Omental fat pad (tissue), 4 donors: ENCODE data around the gene PAN3. TPM values are rescaled to one million over a fixed set of nuclear protein-coding genes. Genes with fewer than 3 reads are reported as not detected.

Source experiments
- ATAC-seq: fragments of 150-250 bp; one replicate; pipeline ENCODE4 v1.9.1; 2016; ENCODE audit warnings: mild to moderate bottlenecking, moderate library complexity; ENCODE audit not compliant: low FRiP score
- DNase-seq: peaks from one replicate; pipeline ENCODE4 v3.0.0-alpha.2; 2019; ENCODE audit warnings: low spot score
- CTCF ChIP-seq, 3 donors: fragments of 450-650 bp; IDR thresholded peaks; one replicate each; pipeline ENCODE4 v1.5.1; 2016 to 2017; ENCODE audit warnings: antibody characterized with exemption in 3 of 3, mild to moderate bottlenecking in 3 of 3, moderate library complexity in 2 of 3
- total RNA-seq, 4 donors: library from RNA; depleted of rRNA; stranded (reverse); fragments of >200 nt; gene quantifications; one replicate each; pipeline ENCODE4 v1.1.0, GENCODE V29; 2016

Gene PAN3
- total RNA-seq, 4 donors from 2014 or later: 28.5 to 59.0 (median 29.5) TPM

- TF ChIP-seq CTCF (IDR thresholded peaks at IDR 0.05): no peak
- ATAC-seq (no peak), DNase-seq (no peak)
These were observed 23.0 kb downstream of the PAN3 start for GRCh38 chr13:28161370-28161769.

GRCh38 chr13:28163587-28163986, 25.2 kb downstream of the PAN3 start:
- DNase-seq: no peak
- ATAC-seq: no peak
- TF ChIP-seq CTCF (IDR thresholded peaks at IDR 0.05): no peak

- DNase-seq: no peak
- TF ChIP-seq CTCF (IDR thresholded peaks at IDR 0.05): no peak
- no peak for ATAC-seq
These were observed 27.9 kb downstream of the PAN3 start for GRCh38 chr13:28166257-28166656.

- no peak for TF ChIP-seq CTCF (IDR thresholded peaks at IDR 0.05)
- no peak for DNase-seq
These were observed 32.9 kb downstream of the PAN3 start for GRCh38 chr13:28171266-28171665.

GRCh38 chr13:28172947-28173346, 34.6 kb downstream of the PAN3 start:
- TF ChIP-seq CTCF (IDR thresholded peaks at IDR 0.05): no peak
- DNase-seq: no peak
- no peak for ATAC-seq

More at GRCh38 chr13:28171266-28171665, 32.9 kb downstream of the PAN3 start:
- ATAC-seq: no peak

- TF ChIP-seq CTCF (IDR thresholded peaks at IDR 0.05): no peak
- ATAC-seq (no peak), DNase-seq (no peak)
These were observed 35.4 kb downstream of the PAN3 start for GRCh38 chr13:28173793-28174192.

GRCh38 chr13:28177327-28177726, 39.0 kb downstream of the PAN3 start:
- ATAC-seq (no peak), DNase-seq (no peak)
- TF ChIP-seq CTCF (IDR thresholded peaks at IDR 0.05): no peak
